GM18951 (cell line): ENCODE data around the gene CAMK1G.

Experiments
- POLR2A ChIP-seq: IDR thresholded peaks from 4 replicates; pipeline ENCODE4 v1.6.1; 2011; ENCODE audit warnings: mild to moderate bottlenecking; ENCODE audit not compliant: insufficient read length, insufficient read depth; ENCODE audit errors: extremely low read depth
- in situ Hi-C: fragments of 300-500 bp; cut with MboI; formaldehyde crosslinking; loops from one replicate; pipeline ENCODE4 v1.12.0; 2022; ENCODE audit warnings: low sequenced_read_pairs, mixed read lengths, inconsistent platforms; ENCODE audit not compliant: unreplicated experiment

Gene CAMK1G

DNA sequence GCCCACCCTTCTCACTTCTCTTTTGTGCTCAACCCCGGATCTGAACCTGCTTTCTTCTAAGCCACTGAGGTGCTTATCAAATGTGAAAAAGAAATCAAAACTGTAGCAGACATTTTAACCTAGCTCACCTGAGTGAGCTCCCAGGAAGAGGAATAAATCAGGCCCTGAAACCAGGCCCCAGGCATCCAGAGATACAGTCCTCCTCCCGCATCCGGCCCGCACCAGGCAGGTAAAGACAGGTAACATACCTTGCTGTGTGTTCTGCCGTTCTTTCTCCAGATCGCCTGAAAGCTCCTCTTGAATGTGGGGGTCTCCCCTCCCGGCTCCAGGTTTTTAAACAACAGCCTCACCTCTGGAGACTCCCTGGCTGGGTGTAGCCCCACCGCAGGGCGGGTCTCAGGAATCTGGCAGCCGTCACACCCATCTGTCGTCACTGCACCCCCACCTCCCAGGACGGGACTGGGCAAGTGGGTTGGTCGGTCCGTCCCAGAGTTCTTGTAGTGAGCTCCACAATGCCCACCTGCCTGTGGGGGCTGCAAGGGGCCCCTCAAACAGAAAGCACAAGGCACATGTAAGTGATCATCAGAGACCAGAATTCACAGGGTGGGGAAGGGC, 68.7 kb downstream of the CAMK1G start, which contains the start of gene LAMB3:
TSS of gene LAMB3 (minus strand) at position 305 of the 615 bp plus-strand sequence. CDS start 1,481 bp downstream, outside the sequence.
- no peak for TF ChIP-seq POLR2A
- in situ Hi-C loops, result no loop called here

GRCh38 chr1:209652873-209653401, 69.4 kb downstream of the CAMK1G start:
- in situ Hi-C loops, result no loop called here
- TF ChIP-seq POLR2A, result no peak

DNA sequence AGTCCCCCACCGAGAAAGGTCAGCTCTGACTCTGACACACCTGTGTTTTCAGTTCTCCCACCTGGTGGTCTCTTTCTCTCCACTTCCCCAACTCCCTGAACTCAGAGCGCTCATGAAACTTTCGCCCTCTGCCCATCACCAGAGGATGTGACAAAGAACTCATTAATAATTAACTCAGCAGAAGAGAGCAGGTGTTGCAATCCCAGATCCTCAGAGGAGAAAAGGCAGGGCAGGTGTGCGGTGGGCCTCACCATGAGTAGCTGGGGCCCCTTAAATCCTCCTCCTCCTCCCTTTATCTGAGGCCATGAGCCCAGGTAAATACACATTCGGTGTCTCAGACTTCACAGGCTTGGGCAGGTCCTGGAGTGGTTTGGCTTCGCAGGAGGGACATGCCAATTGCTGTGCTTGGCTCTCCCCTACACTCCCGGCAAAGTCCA, 70.4 kb downstream of the CAMK1G start:
- TF ChIP-seq POLR2A, result no peak
- in situ Hi-C loops, result no loop called here

DNA sequence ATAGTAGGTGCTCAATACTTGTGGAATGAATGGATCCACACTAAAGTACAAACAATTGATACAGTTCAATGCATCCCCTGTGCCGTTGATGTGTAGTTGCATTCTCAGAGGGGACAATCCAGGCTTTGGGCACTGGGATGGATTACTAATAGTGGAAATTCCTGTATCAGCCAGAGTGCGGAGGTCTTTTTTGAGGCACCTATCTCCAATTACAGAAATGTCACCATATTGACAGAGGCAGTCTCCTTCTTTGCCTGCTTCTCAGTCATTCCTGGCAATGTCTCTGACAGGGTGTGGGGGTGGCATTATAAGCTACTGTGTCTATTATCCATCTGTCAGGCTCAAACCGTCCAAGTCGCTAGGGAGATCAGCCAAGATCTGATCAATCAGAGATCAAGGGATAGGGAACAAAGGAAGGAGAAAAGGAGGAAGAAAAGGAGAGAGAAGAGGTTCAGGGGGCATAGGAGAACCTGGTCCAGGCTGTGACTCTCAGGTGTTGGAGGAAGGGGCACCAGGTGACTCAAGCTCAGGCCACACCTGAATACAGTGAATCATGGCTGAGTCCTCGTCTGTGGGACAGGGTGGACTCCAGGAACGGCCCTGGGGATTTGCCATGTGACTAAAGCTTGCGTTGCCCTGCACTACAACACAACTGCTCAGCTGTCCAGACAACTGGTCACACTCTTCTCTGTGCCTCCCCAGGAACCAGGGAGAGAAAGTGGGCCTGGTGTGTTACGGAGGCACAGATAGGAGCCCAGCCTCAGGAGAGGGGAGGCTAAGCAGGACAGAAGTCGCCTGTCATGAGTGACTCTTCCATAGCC, 72.1 kb downstream of the CAMK1G start:
- TF ChIP-seq POLR2A, result no peak
- in situ Hi-C loops, result no loop called here

DNA sequence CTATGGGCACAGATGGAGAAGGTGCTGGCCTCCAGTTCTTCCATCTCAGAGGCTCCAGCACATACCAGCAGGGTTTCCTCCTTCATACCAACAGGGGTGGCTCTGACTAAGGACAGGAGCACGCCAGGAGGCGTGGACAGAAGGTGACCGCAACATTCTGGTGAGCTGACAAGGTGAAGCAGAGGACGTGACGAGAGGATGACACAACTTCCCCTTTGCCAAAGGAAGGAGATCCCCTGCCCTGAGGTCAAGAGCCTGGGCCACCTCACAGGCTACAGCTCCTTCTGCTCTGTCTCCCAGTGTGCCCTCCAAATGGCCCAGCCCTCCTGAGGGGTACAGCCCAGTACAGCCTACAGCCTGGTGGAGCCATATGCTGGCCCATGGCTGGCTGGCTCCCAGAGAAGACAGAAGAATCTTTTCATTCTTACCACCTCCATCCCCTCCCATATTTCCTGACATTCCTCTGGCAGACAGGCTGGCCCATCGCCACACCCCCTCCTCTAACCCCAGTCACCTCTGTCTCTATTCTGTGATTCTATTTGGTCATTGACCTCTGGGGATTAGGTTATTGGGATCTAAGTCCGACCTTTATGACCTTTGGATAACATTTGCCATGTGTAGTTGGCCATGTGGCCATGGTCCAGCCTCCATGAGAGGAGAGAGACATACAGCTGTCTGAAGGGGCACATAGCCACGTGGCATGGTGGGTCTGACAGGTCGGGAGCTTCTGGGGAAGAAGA, 73.8 kb downstream of the CAMK1G start:
- TF ChIP-seq POLR2A, result no peak
- in situ Hi-C loops, result no loop called here

GRCh38 chr1:209657918-209658317, 74.4 kb downstream of the CAMK1G start:
- in situ Hi-C loops, result no loop called here
- no peak for TF ChIP-seq POLR2A

- TF ChIP-seq POLR2A, result no peak
- in situ Hi-C loops, result no loop called here
Measured at GRCh38 chr1:209659909-209660308, 76.4 kb downstream of the CAMK1G start.

DNA sequence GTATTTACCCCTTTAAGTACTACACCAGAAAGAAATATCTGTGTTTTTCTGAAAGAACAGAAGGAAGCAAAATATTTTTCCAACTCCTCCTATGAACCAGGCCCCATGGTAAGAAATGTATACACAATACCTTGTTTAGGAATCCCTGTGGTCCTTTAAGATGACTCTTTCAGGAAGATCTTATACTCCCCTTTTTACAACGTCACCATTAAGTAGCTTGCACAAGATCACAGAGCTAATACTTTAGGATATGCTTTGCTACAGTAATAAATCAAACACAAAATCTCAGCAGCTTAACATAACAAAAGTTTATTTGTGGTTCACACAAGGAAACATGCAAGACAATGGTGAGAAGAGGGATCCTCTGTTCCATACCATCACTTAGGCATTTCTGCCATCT, 77.6 kb downstream of the CAMK1G start:
- TF ChIP-seq POLR2A, result no peak
- in situ Hi-C loops, result no loop called here

DNA sequence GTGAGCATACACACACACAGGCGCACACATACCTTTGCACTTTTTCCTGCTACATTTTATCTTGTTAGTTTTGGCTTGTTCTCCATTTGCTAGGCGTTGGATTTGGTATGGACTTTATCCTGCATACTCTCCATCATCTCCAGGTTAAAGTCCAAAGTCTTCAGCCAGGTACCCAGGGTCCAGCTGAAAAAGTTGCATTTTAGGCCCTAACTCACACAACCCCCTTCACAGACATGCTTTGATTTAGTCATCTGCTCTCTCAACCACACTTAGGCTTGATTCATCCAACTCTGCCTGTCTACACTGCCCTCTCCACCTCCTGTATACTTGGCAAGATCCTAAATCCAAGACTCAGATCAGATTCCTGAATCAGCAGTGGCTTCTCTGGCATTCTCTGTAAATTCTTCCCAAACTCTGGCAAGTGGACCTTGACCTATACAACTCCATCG, 79.4 kb downstream of the CAMK1G start:
- no peak for TF ChIP-seq POLR2A
- in situ Hi-C loops, result no loop called here
